B cell (primary cell): ENCODE measurements around the gene HDHD2.

ENCODE experiments used
- EZH2 ChIP-seq: IDR thresholded peaks from 2 replicates; pipeline ENCODE4 v1.6.1; 2012; ENCODE audit warnings: borderline replicate concordance, low read depth, mild to moderate bottlenecking, moderate library complexity, low read length; ENCODE audit not compliant: insufficient read depth, poor library complexity, severe bottlenecking
- TF ChIP-seq, protein P1 (sequence below): fragments of 200-600 bp; IDR thresholded peaks from one replicate; pipeline ENCODE4 v1.8.0; 2022; ENCODE audit warnings: antibody characterized with exemption, mild to moderate bottlenecking

DNA sequence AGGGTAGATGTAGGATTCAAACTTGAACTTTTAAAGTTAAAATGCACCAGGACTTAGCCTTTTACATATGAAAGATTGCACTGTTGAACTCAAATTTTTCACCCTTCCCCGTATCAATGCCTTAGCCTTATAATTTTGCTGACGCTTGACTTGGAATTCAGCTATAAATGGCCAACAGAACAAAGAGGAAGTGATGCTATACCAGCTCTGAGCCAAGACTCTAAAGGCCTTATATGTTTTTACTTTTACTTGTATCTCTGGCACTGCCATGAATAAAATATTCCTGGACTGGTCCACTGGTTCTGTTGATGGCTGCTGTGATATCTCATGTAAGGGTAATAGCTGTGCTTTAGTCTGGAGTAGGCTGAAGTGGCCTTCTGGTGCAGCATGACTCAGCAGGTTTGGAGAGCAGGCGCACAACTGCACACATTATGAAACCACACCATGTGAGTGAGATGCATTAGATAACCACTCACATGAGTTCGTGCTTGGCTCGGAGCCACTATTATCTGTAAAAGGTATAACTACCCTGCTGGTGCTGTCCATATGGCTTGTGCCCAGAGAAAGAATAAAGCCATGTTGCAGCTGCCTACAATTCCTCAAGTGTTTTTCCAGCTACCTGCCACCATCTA is 34.2 kb upstream of the HDHD2 start:
- TF ChIP-seq EZH2 = no peak
- TF ChIP-seq, protein P1, sequence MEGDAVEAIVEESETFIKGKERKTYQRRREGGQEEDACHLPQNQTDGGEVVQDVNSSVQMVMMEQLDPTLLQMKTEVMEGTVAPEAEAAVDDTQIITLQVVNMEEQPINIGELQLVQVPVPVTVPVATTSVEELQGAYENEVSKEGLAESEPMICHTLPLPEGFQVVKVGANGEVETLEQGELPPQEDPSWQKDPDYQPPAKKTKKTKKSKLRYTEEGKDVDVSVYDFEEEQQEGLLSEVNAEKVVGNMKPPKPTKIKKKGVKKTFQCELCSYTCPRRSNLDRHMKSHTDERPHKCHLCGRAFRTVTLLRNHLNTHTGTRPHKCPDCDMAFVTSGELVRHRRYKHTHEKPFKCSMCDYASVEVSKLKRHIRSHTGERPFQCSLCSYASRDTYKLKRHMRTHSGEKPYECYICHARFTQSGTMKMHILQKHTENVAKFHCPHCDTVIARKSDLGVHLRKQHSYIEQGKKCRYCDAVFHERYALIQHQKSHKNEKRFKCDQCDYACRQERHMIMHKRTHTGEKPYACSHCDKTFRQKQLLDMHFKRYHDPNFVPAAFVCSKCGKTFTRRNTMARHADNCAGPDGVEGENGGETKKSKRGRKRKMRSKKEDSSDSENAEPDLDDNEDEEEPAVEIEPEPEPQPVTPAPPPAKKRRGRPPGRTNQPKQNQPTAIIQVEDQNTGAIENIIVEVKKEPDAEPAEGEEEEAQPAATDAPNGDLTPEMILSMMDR = no peak
